ENCODE measurements around the gene MRPL21.
"Not testable (repeated sequence)": the region's sequence is repeated elsewhere in the genome, so short reads cannot be mapped to it uniquely, and the experiment has no call there.

The MRPL21 gene

GRCh38 chr11:68900835-68901381 is 2.7 kb downstream of the MRPL21 start:
- Histone ChIP-seq H3K9ac (ENCODE audit: low read depth, low read length) (no peak overlapping the region), H3K36me3 (ENCODE audit: insufficient read depth, low read depth, low read length) (peaks cover 44% of the 10 kb centered on the region), H3K27ac (ENCODE audit: low read length) (no peak overlapping the region), H3K9me3 (ENCODE audit: insufficient read depth, low read depth, low read length) (no peaks in the 10 kb centered on the region), H3K4me3 (ENCODE audit: low read length) (no peak overlapping the region), H3K27me3 (ENCODE audit: insufficient read depth, low read length) (no peaks in the 10 kb centered on the region), H3K4me1 (ENCODE audit: insufficient read depth, low read length) (no peaks in the 10 kb centered on the region; the same call in 1 of the 2 replicates)

- no peaks in the 10 kb centered on the region for H3K4me1 ChIP-seq (ENCODE audit: insufficient read depth, low read length)
- no peak overlapping the region for H3K27ac ChIP-seq (ENCODE audit: low read length)
- no peak overlapping the region for H3K4me3 ChIP-seq (ENCODE audit: low read length)
- H3K27me3 ChIP-seq (ENCODE audit: insufficient read depth, low read length), result no peaks in the 10 kb centered on the region
- no peak overlapping the region for H3K9ac ChIP-seq (ENCODE audit: low read depth, low read length)
- no peaks in the 10 kb centered on the region for H3K9me3 ChIP-seq (ENCODE audit: insufficient read depth, low read depth, low read length)
- H3K36me3 ChIP-seq (ENCODE audit: insufficient read depth, low read depth, low read length), result peaks cover 78% of the 10 kb centered on the region
Measured at GRCh38 chr11:68897441-68897840, 6.2 kb downstream of the MRPL21 start.

- H3K4me3 ChIP-seq (ENCODE audit: low read length), result no peak overlapping the region
- H3K27ac ChIP-seq (ENCODE audit: low read length), result no peak overlapping the region
- peaks cover 84% of the 10 kb centered on the region for H3K36me3 ChIP-seq (ENCODE audit: insufficient read depth, low read depth, low read length)
- H3K27me3 ChIP-seq (ENCODE audit: insufficient read depth, low read length), result no peaks in the 10 kb centered on the region
- H3K9me3 ChIP-seq (ENCODE audit: insufficient read depth, low read depth, low read length), result no peaks in the 10 kb centered on the region
- no peaks in the 10 kb centered on the region for H3K4me1 ChIP-seq (ENCODE audit: insufficient read depth, low read length)
- no peak overlapping the region for H3K9ac ChIP-seq (ENCODE audit: low read depth, low read length)
Measured at GRCh38 chr11:68896171-68896959, 7.3 kb downstream of the MRPL21 start.

- peaks cover 85% of the 10 kb centered on the region for H3K36me3 ChIP-seq (ENCODE audit: insufficient read depth, low read depth, low read length)
- no peak overlapping the region for H3K9ac ChIP-seq (ENCODE audit: low read depth, low read length)
- H3K27me3 ChIP-seq (ENCODE audit: insufficient read depth, low read length), result no peaks in the 10 kb centered on the region
- no peaks in the 10 kb centered on the region for H3K9me3 ChIP-seq (ENCODE audit: insufficient read depth, low read depth, low read length)
- no peak overlapping the region for H3K4me3 ChIP-seq (ENCODE audit: low read length)
- H3K27ac ChIP-seq (ENCODE audit: low read length), result no peak overlapping the region
- H3K4me1 ChIP-seq (ENCODE audit: insufficient read depth, low read length), result no peaks in the 10 kb centered on the region
Measured at GRCh38 chr11:68893282-68893681, 10.3 kb downstream of the MRPL21 start.

GRCh38 chr11:68892576-68892975 is 11.1 kb downstream of the MRPL21 start:
- no peak overlapping the region for H3K4me3 ChIP-seq (ENCODE audit: low read length)
- no peaks in the 10 kb centered on the region for H3K4me1 ChIP-seq (ENCODE audit: insufficient read depth, low read length)
- no peaks in the 10 kb centered on the region for H3K27me3 ChIP-seq (ENCODE audit: insufficient read depth, low read length)
- no peak overlapping the region for H3K27ac ChIP-seq (ENCODE audit: low read length)
- H3K36me3 ChIP-seq (ENCODE audit: insufficient read depth, low read depth, low read length), result peaks cover 78% of the 10 kb centered on the region
- no peaks in the 10 kb centered on the region for H3K9me3 ChIP-seq (ENCODE audit: insufficient read depth, low read depth, low read length)
- H3K9ac ChIP-seq (ENCODE audit: low read depth, low read length), result no peak overlapping the region

GRCh38 chr11:68891351-68891948 is 12.2 kb downstream of the MRPL21 start:
- Histone ChIP-seq H3K4me1 (ENCODE audit: insufficient read depth, low read length) (no peaks in the 10 kb centered on the region), H3K9ac (ENCODE audit: low read depth, low read length) (no peak overlapping the region), H3K27me3 (ENCODE audit: insufficient read depth, low read length) (no peaks in the 10 kb centered on the region), H3K36me3 (ENCODE audit: insufficient read depth, low read depth, low read length) (peaks cover 66% of the 10 kb centered on the region), H3K27ac (ENCODE audit: low read length) (no peak overlapping the region), H3K9me3 (ENCODE audit: insufficient read depth, low read depth, low read length) (no peaks in the 10 kb centered on the region), H3K4me3 (ENCODE audit: low read length) (no peak overlapping the region)

GRCh38 chr11:68890490-68891231 is 13.0 kb downstream of the MRPL21 start:
- no peak overlapping the region for H3K4me3 ChIP-seq (ENCODE audit: low read length)
- H3K27me3 ChIP-seq (ENCODE audit: insufficient read depth, low read length), result no peaks in the 10 kb centered on the region
- no peaks in the 10 kb centered on the region for H3K9me3 ChIP-seq (ENCODE audit: insufficient read depth, low read depth, low read length)
- no peak overlapping the region for H3K27ac ChIP-seq (ENCODE audit: low read length)
- no peaks in the 10 kb centered on the region for H3K4me1 ChIP-seq (ENCODE audit: insufficient read depth, low read length)
- H3K9ac ChIP-seq (ENCODE audit: low read depth, low read length), result no peak overlapping the region
- H3K36me3 ChIP-seq (ENCODE audit: insufficient read depth, low read depth, low read length), result peaks cover 58% of the 10 kb centered on the region

GRCh38 chr11:68889948-68890446 is 13.6 kb downstream of the MRPL21 start:
- H3K4me3 ChIP-seq (ENCODE audit: low read length), result no peak overlapping the region
- H3K36me3 ChIP-seq (ENCODE audit: insufficient read depth, low read depth, low read length), result peaks cover 52% of the 10 kb centered on the region
- no peak overlapping the region for H3K27ac ChIP-seq (ENCODE audit: low read length)
- no peaks in the 10 kb centered on the region for H3K4me1 ChIP-seq (ENCODE audit: insufficient read depth, low read length)
- H3K9ac ChIP-seq (ENCODE audit: low read depth, low read length), result no peak overlapping the region
- H3K27me3 ChIP-seq (ENCODE audit: insufficient read depth, low read length), result no peaks in the 10 kb centered on the region
- no peaks in the 10 kb centered on the region for H3K9me3 ChIP-seq (ENCODE audit: insufficient read depth, low read depth, low read length)

- H3K9me3 ChIP-seq (ENCODE audit: insufficient read depth, low read depth, low read length); H3K27me3 ChIP-seq (ENCODE audit: insufficient read depth, low read length); H3K36me3 ChIP-seq (ENCODE audit: insufficient read depth, low read depth, low read length); H3K4me3 ChIP-seq (ENCODE audit: low read length); H3K4me1 ChIP-seq (ENCODE audit: insufficient read depth, low read length); H3K9ac ChIP-seq (ENCODE audit: low read depth, low read length); H3K27ac ChIP-seq (ENCODE audit: low read length): not testable (repeated sequence)
Measured at GRCh38 chr11:68884827-68885226, 18.8 kb downstream of the MRPL21 start.

- Histone ChIP-seq H3K36me3 (ENCODE audit: insufficient read depth, low read depth, low read length) (no peaks in the 10 kb centered on the region), H3K4me3 (ENCODE audit: low read length) (no peak overlapping the region), H3K4me1 (ENCODE audit: insufficient read depth, low read length) (no peaks in the 10 kb centered on the region), H3K27me3 (ENCODE audit: insufficient read depth, low read length) (no peaks in the 10 kb centered on the region), H3K9ac (ENCODE audit: low read depth, low read length) (no peak overlapping the region), H3K27ac (ENCODE audit: low read length) (no peak overlapping the region), H3K9me3 (ENCODE audit: insufficient read depth, low read depth, low read length) (no peaks in the 10 kb centered on the region)
Measured at GRCh38 chr11:68882391-68882790, 21.2 kb downstream of the MRPL21 start.

GRCh38 chr11:68881320-68881719 is 22.3 kb downstream of the MRPL21 start:
- H3K27ac ChIP-seq (ENCODE audit: low read length), result no peak overlapping the region
- no peaks in the 10 kb centered on the region for H3K27me3 ChIP-seq (ENCODE audit: insufficient read depth, low read length)
- H3K4me1 ChIP-seq (ENCODE audit: insufficient read depth, low read length), result no peaks in the 10 kb centered on the region
- H3K9me3 ChIP-seq (ENCODE audit: insufficient read depth, low read depth, low read length), result no peaks in the 10 kb centered on the region
- no peak overlapping the region for H3K4me3 ChIP-seq (ENCODE audit: low read length)
- H3K9ac ChIP-seq (ENCODE audit: low read depth, low read length), result no peak overlapping the region
- H3K36me3 ChIP-seq (ENCODE audit: insufficient read depth, low read depth, low read length), result no peaks in the 10 kb centered on the region

Data from iPS-20b (cell line).